Spinal cord (tissue), 10 donors: Measurements from ENCODE around the gene PPL. TPM values are rescaled to one million over a fixed set of nuclear protein-coding genes. Genes with fewer than 3 reads are reported as not detected.
"Not testable (repeated sequence)": the region's sequence is repeated elsewhere in the genome, so short reads cannot be mapped to it uniquely, and the experiment has no call there.

ENCODE experiments used
- DNase-seq, 6 donors: peaks; one replicate each; pipeline versions ENCODE4 v3.0.0 to v3.0.0-alpha.2; 2013 to 2015; ENCODE audit warnings: low spot score in 6 of 6, low read depth in 4 of 6
- H3K27ac ChIP-seq: one replicate; pipeline ENCODE4 v1.5.1; 2013; ENCODE audit warnings: low read depth, low read length, control low read depth
- H3K27me3 ChIP-seq: one replicate; pipeline ENCODE4 v1.6.1; 2013; ENCODE audit warnings: low read length; ENCODE audit not compliant: control insufficient read depth, insufficient read depth
- H3K36me3 ChIP-seq: one replicate; pipeline ENCODE4 v1.6.1; 2013; ENCODE audit warnings: low read length; ENCODE audit not compliant: control insufficient read depth, insufficient read depth
- H3K4me1 ChIP-seq: one replicate; pipeline ENCODE4 v1.6.1; 2013; ENCODE audit warnings: low read length; ENCODE audit not compliant: control insufficient read depth, insufficient read depth
- H3K4me3 ChIP-seq: one replicate; pipeline ENCODE4 v1.5.1; 2013; ENCODE audit warnings: low read depth, low read length, control low read depth
- H3K9me3 ChIP-seq: one replicate; pipeline ENCODE4 v1.6.1; 2013; ENCODE audit warnings: low read length; ENCODE audit not compliant: control insufficient read depth, insufficient read depth
- WGBS: methylation state at CpG from one replicate; pipeline ENCODE4 v1.1.5; 2013; ENCODE audit warnings: missing lambda C conversion rate; ENCODE audit not compliant: insufficient coverage; 5-methylcytosine and 5-hydroxymethylcytosine counted together
- polyA plus RNA-seq, 2 donors: library from polyadenylated mRNA; unstranded; fragments of 120-200 nt; gene quantifications; one replicate each; pipeline ENCODE4 v1.2.1, GENCODE V29; 2013; ENCODE audit not compliant: insufficient read length in 2 of 2
- total RNA-seq, 2 donors: library from RNA; depleted of rRNA in 1 of 2; stranded (reverse); fragments of 120-200 nt in 1 of 2; fragments of >200 nt in 1 of 2; gene quantifications; one replicate each; pipeline versions ENCODE4 v1.2.3 to v1.2.4, GENCODE V29; 2013 to 2014
- donor health status: healthy.

The PPL gene
- total and polyA plus RNA-seq, 4 donors = 2.7 to 5.6 (median 3.7) TPM

DNA sequence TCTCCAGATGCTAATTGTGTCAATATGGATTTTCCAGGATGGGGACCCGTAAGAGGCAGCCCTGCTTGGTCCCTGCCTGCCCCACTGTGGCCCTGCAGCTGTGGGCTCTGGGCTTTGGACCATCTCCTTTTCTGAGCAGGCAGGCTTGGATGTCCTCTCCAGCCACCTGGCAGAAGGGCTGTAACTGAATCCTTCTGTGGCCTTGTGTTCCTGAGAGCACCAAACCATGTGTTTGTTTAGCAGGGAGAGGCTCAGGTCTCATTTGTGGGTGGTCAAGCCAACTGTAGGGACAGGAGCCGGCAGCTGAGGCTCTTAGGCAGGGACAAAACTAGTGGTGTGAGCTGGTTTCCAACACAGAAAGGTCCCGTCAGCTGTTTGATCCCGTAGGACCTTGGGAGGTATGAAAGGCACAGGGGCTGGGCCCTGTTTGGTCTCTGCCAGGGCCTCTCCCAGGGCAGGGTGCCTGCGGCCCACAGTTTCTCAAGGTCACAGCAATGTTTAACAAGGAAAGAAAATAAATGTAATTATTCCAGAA lies 39.7 kb upstream of the PPL start:
- no peak overlapping the region for H3K27ac ChIP-seq
- H3K27me3 ChIP-seq = no peaks in the 10 kb centered on the region
- 69% methylated on average over 4 of the region's 5 CpGs for WGBS
- no peaks in the 10 kb centered on the region for H3K4me1 ChIP-seq
- H3K9me3 ChIP-seq = peaks cover 2% of the 10 kb centered on the region
- no peak for DNase-seq
- H3K36me3 ChIP-seq = no peaks in the 10 kb centered on the region
- H3K4me3 ChIP-seq = no peak overlapping the region

- H3K4me1 ChIP-seq = no peaks in the 10 kb centered on the region
- H3K4me3 ChIP-seq = no peak overlapping the region
- H3K27me3 ChIP-seq = no peaks in the 10 kb centered on the region
- DNase-seq = no peak
- H3K36me3 ChIP-seq = no peaks in the 10 kb centered on the region
- peaks cover 2% of the 10 kb centered on the region for H3K9me3 ChIP-seq
- WGBS = 100% methylated on average over 1 of the region's 2 CpGs
- no peak overlapping the region for H3K27ac ChIP-seq
Measured at GRCh38 chr16:4976079-4976478, 39.1 kb upstream of the PPL start.

GRCh38 chr16:4972938-4973587 lies 36.1 kb upstream of the PPL start:
- 37% methylated on average over 7 of the region's 8 CpGs for WGBS
- H3K27me3 ChIP-seq = no peaks in the 10 kb centered on the region
- no peak overlapping the region for H3K27ac ChIP-seq
- H3K4me1 ChIP-seq = peaks cover 9% of the 10 kb centered on the region
- DNase-seq = no peak
- no peaks in the 10 kb centered on the region for H3K36me3 ChIP-seq
- H3K4me3 ChIP-seq = no peak overlapping the region
- H3K9me3 ChIP-seq = peaks cover 2% of the 10 kb centered on the region

- Histone ChIP-seq H3K4me1 (peaks cover 9% of the 10 kb centered on the region), H3K27ac (no peak overlapping the region), H3K4me3 (no peak overlapping the region), H3K36me3 (no peaks in the 10 kb centered on the region), H3K27me3 (no peaks in the 10 kb centered on the region), H3K9me3 (peaks cover 2% of the 10 kb centered on the region)
- WGBS = 55% methylated on average over 3 of the region's 3 CpGs
- no peak for DNase-seq
Measured at GRCh38 chr16:4970010-4970409, 33.1 kb upstream of the PPL start.

DNA sequence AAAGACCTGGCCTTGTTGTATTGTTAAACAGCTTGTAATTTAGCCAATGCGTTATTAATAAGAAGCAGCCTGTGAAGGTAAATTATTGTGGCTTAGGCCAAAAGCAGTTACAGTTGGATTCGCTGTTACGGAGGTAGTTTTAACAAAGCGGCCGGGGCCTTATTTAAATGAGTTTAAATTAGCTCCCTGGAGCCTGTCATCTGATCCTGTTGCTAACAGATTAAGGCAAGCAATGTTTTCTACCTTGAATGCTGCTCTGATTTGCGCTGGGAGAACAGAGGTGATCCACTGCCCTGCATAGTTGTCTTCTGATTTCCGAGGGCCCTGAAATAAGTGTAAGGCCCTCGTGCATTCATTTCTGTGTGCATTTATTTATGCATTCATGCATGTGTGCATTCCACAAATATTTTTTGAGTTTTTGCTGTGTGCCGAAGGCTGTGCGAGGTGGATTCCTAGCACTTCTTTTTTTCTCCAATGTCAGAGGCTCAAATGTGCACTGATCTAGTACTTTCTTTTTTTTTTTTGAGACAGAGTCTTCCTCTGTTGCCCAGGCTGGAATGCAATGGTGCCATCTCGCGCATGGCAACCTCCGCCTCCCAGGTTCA lies 32.0 kb upstream of the PPL start:
- WGBS = 70% methylated on average over 12 of the region's 13 CpGs
- Histone ChIP-seq H3K27me3 (no peaks in the 10 kb centered on the region), H3K4me1 (peaks cover 12% of the 10 kb centered on the region), H3K36me3 (no peaks in the 10 kb centered on the region), H3K4me3 (no peak overlapping the region), H3K9me3 (peaks cover 2% of the 10 kb centered on the region), H3K27ac (no peak overlapping the region)
- peak in 1 of 6 donors; percentile 45 for DNase-seq

DNA sequence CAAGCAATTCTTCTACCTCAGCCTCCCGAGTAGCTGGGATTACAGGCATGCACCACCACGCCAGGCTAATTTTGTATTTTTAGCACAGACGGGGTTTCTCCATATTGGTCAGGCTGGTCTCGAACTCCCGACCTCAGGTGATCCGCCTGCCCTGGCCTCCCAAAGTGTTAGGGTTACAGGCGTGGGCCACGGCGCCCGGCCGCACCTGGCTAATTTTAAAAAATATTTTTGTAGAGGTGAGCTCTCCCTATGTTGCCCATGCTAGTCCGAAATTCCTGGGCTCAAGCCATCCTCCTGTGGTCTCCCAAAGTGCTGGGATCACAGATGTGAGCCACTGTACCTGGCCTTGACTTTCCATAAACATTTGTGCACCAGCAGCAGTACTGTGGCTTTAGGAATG lies 31.3 kb upstream of the PPL start:
- H3K4me1 ChIP-seq = peaks cover 13% of the 10 kb centered on the region
- H3K27ac ChIP-seq, H3K4me3 ChIP-seq, H3K36me3 ChIP-seq, H3K9me3 ChIP-seq, DNase-seq, H3K27me3 ChIP-seq: not testable (repeated sequence)
- WGBS = 80% methylated on average over 12 of the region's 12 CpGs

DNA sequence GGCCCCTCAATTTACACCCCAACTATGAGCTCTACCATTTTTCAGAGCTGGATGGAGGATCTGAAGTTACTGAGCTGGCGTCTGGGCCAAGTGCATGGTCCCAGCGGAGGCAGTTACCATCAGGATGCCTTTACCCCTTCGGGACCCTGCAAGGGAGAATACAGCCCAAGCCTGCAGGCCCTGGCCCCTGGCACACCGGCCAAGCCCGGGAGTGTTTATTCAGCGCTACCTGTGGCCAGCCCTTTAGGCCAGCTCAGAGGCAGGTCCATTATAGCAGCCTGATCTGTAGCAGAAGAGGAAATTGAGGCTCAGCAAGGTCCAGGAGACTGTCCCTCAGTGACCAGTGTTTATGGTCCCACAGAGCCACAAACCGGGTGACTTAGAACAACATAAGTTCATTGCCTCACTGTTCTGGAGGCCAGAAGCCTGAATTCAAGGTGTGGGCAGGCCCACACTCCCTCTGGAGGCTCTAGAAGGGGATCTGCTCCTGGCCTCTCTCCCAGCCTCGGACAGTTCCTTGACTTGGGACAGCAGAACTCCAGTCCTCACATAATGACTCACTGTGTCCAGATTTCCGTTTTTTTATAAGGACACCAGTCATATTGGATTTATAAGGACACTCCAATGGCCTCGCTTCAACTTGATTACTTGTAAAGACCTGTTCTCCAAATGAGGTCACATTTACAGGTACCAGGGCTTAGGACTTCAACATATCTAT lies 29.9 kb upstream of the PPL start:
- Histone ChIP-seq H3K4me3 (no peak overlapping the region), H3K27ac (no peak overlapping the region), H3K27me3 (no peaks in the 10 kb centered on the region), H3K36me3 (no peaks in the 10 kb centered on the region), H3K4me1 (peaks cover 16% of the 10 kb centered on the region), H3K9me3 (no peaks in the 10 kb centered on the region)
- 80% methylated on average over 8 of the region's 10 CpGs for WGBS
- DNase-seq = no peak

DNA sequence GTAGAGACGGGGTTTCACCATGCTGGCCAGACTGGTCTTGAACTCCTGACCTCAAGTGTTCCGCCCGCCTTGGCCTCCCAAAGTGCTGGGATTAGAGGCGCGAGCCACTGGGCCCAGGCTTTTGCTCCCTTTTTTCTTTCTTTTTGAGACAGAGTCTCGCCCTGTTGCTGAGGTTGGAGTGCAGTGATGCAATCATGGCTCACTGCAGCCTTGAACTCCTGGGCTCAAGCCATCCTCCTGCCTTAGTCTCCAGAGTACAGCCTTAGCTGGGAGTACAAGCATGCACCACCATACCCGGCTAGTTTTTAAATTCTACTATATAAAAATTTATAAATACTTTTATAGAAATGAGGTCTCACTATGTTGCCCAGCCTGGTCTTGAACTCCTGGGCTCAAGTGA lies 26.6 kb upstream of the PPL start:
- WGBS = 82% methylated on average over 3 of the region's 7 CpGs
- H3K27me3 ChIP-seq = peaks cover 11% of the 10 kb centered on the region
- H3K9me3 ChIP-seq, H3K4me3 ChIP-seq, H3K36me3 ChIP-seq, DNase-seq: not testable (repeated sequence)
- peak overlapping the region; percentile 3 for H3K27ac ChIP-seq
- H3K4me1 ChIP-seq = peaks cover 15% of the 10 kb centered on the region

DNA sequence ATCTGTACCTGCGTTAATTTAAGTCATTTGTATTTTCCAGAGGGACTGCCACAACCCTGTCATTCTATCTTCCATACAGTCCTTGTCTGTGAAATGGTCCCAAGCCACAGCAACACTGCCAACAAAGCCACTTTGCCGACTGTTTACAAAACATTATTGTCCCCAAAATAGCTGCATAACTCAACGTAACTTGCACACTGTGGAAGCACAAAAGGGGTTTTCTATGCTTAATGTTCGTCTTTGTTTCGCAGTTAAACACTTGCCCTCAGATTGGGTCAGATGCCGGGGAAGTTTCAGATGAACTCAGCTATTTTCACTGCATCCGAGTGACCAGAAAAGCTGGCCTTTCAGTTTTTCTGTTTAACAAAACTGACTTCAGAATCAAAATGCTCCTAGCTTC lies 25.8 kb upstream of the PPL start:
- Histone ChIP-seq H3K9me3 (no peaks in the 10 kb centered on the region), H3K27me3 (peaks cover 13% of the 10 kb centered on the region), H3K4me1 (peaks cover 22% of the 10 kb centered on the region), H3K36me3 (no peaks in the 10 kb centered on the region), H3K27ac (peak overlapping the region; percentile 3), H3K4me3 (no peak overlapping the region)
- peak in 2 of 6 donors; percentile 21 to 35 for DNase-seq
- 36% methylated on average over 5 of the region's 7 CpGs for WGBS
